NK-92 (cell line): ENCODE results near the gene CUX1.
"Not testable (repeated sequence)": the region's sequence is repeated elsewhere in the genome, so short reads cannot be mapped to it uniquely, and the experiment has no call there.

ENCODE experiments used
- DNase-seq: peaks from one replicate; lab custom pipeline; 2025; ENCODE audit not compliant: unreplicated experiment; lab: John Stamatoyannopoulos, UW

CUX1 gene

GRCh38 chr7:102119925-102120324, 302.5 kb downstream of the CUX1 start:
- no peak for DNase-seq

GRCh38 chr7:102120666-102121195, 303.3 kb downstream of the CUX1 start:
- no peak for DNase-seq

- no peak for DNase-seq
Measured at GRCh38 chr7:102122026-102122425, 304.6 kb downstream of the CUX1 start.

GRCh38 chr7:102125127-102125596, 307.7 kb downstream of the CUX1 start:
- no peak for DNase-seq

- DNase-seq = no peak
Measured at GRCh38 chr7:102128303-102128702, 310.9 kb downstream of the CUX1 start.

- DNase-seq = no peak
Measured at GRCh38 chr7:102129636-102130370, 312.4 kb downstream of the CUX1 start.

- DNase-seq = no peak
Measured at GRCh38 chr7:102132209-102132752, 314.9 kb downstream of the CUX1 start.

GRCh38 chr7:102138676-102139075, 321.2 kb downstream of the CUX1 start:
- DNase-seq = no peak

GRCh38 chr7:102140952-102141370, 323.5 kb downstream of the CUX1 start:
- no peak for DNase-seq

GRCh38 chr7:102142433-102142832, 325.0 kb downstream of the CUX1 start:
- DNase-seq = not testable (repeated sequence)

GRCh38 chr7:102146122-102146521, 328.7 kb downstream of the CUX1 start:
- no peak for DNase-seq

GRCh38 chr7:102147008-102147407, 329.6 kb downstream of the CUX1 start:
- DNase-seq = no peak

- DNase-seq = no peak
Measured at GRCh38 chr7:102148799-102149198, 331.4 kb downstream of the CUX1 start.

GRCh38 chr7:102149416-102149815, 332.0 kb downstream of the CUX1 start:
- DNase-seq = no peak

- DNase-seq = no peak
Measured at GRCh38 chr7:102150266-102150665, 332.8 kb downstream of the CUX1 start.

- DNase-seq = no peak
Measured at GRCh38 chr7:102152672-102153598, 335.5 kb downstream of the CUX1 start.

GRCh38 chr7:102153599-102153946, 336.1 kb downstream of the CUX1 start:
- DNase-seq = no peak

- no peak for DNase-seq
Measured at GRCh38 chr7:102154425-102154824, 337.0 kb downstream of the CUX1 start.

- no peak for DNase-seq
Measured at GRCh38 chr7:102155821-102156441, 338.5 kb downstream of the CUX1 start.

- DNase-seq = no peak
Measured at GRCh38 chr7:102156867-102157266, 339.4 kb downstream of the CUX1 start.

- DNase-seq = no peak
Measured at GRCh38 chr7:102165136-102165535, 347.7 kb downstream of the CUX1 start.
